ENCODE measurements around the gene BPI.

Gene BPI

GRCh38 chr20:38305541-38305940 is 1.6 kb downstream of the BPI start:
- TF ChIP-seq CTCF (IDR thresholded peaks at IDR 0.05), result no peak
- TF ChIP-seq ZFX (IDR thresholded peaks at IDR 0.05; ENCODE audit: borderline replicate concordance), result no peak

GRCh38 chr20:38306379-38306778 is 2.4 kb downstream of the BPI start:
- no peak overlapping the region for H3K27ac ChIP-seq

More at GRCh38 chr20:38305541-38305940, 1.6 kb downstream of the BPI start:
- no peak overlapping the region for H3K27ac ChIP-seq

GRCh38 chr20:38307371-38308046 is 3.6 kb downstream of the BPI start:
- no peak for TF ChIP-seq ZFX (IDR thresholded peaks at IDR 0.05; ENCODE audit: borderline replicate concordance)
- TF ChIP-seq CTCF (IDR thresholded peaks at IDR 0.05), result no peak
- no peak overlapping the region for H3K27ac ChIP-seq

More at GRCh38 chr20:38306379-38306778, 2.4 kb downstream of the BPI start:
- TF ChIP-seq ZFX (IDR thresholded peaks at IDR 0.05; ENCODE audit: borderline replicate concordance), result no peak
- TF ChIP-seq CTCF (IDR thresholded peaks at IDR 0.05), result no peak

- no peak overlapping the region for H3K27ac ChIP-seq
- TF ChIP-seq ZFX (IDR thresholded peaks at IDR 0.05; ENCODE audit: borderline replicate concordance), result no peak
- no peak for TF ChIP-seq CTCF (IDR thresholded peaks at IDR 0.05)
Measured at GRCh38 chr20:38308047-38308438, 4.1 kb downstream of the BPI start.

GRCh38 chr20:38308447-38308846 is 4.5 kb downstream of the BPI start:
- TF ChIP-seq CTCF (IDR thresholded peaks at IDR 0.05) (no peak), ZFX (IDR thresholded peaks at IDR 0.05; ENCODE audit: borderline replicate concordance) (no peak)

GRCh38 chr20:38311091-38311490 is 7.1 kb downstream of the BPI start:
- TF ChIP-seq ZFX (IDR thresholded peaks at IDR 0.05; ENCODE audit: borderline replicate concordance) (no peak), CTCF (IDR thresholded peaks at IDR 0.05) (no peak)
- no peak overlapping the region for H3K27ac ChIP-seq

More at GRCh38 chr20:38308447-38308846, 4.5 kb downstream of the BPI start:
- no peak overlapping the region for H3K27ac ChIP-seq

- TF ChIP-seq ZFX (IDR thresholded peaks at IDR 0.05; ENCODE audit: borderline replicate concordance), result no peak
- no peak for TF ChIP-seq CTCF (IDR thresholded peaks at IDR 0.05)
- no peak overlapping the region for H3K27ac ChIP-seq
Measured at GRCh38 chr20:38311491-38311890, 7.5 kb downstream of the BPI start.

Data from 22Rv1 (cell line).